PC-3 (cell line): ENCODE measurements around the gene ABL2.

Experiments
- CTCF ChIP-seq: fragments of 300-600 bp; sonication (generic); conservative IDR thresholded peaks from 2 replicates; pipeline ENCODE4 v1.5.1; 2017; ENCODE audit warnings: antibody characterized with exemption, low read depth, mild to moderate bottlenecking, low read length
- EZH2 ChIP-seq: fragments of 300-600 bp; sonication (generic); IDR thresholded peaks from one replicate; pipeline ENCODE4 v1.6.1; 2017; ENCODE audit warnings: antibody characterized with exemption, mild to moderate bottlenecking, low read length; ENCODE audit not compliant: unreplicated experiment

GRCh38 chr1:179253286-179253972 is 24.0 kb upstream of the ABL2 start:
- TF ChIP-seq EZH2 (no peak), CTCF (no peak)
